SK-N-MC (cell line): ENCODE data around the gene CBY1.
"Not testable (repeated sequence)": the region's sequence is repeated elsewhere in the genome, so short reads cannot be mapped to it uniquely, and the experiment has no call there.

Experiments used
- DNase-seq: peaks from one replicate; pipeline ENCODE4 v3.0.0-alpha.2; 2011; ENCODE audit warnings: low read depth, low spot score
- H3K27ac ChIP-seq: fragments of 200-600 bp; sonication (generic); 2 replicates; pipeline ENCODE4 v1.5.1; 2016; ENCODE audit warnings: mixed run types
- H3K36me3 ChIP-seq: fragments of 200-600 bp; sonication (generic); 2 replicates; pipeline ENCODE4 v1.6.1; 2017; ENCODE audit warnings: antibody characterized with exemption, low read length, mixed read lengths; ENCODE audit not compliant: insufficient read depth
- H3K4me3 ChIP-seq: fragments of 200-600 bp; sonication (generic); 2 replicates; pipeline ENCODE4 v1.5.1; 2016
- H3K9ac ChIP-seq: fragments of 200-600 bp; sonication (generic); 2 replicates; pipeline ENCODE4 v1.8.0; 2017; ENCODE audit warnings: mixed run types, mixed read lengths; ENCODE audit not compliant: insufficient read length
- H3K9me3 ChIP-seq: fragments of 200-600 bp; sonication (generic); 2 replicates; pipeline ENCODE4 v1.6.1; 2017; ENCODE audit warnings: low read depth, mild to moderate bottlenecking, antibody characterized with exemption, low read length, moderate library complexity, mixed read lengths
- EZH2 ChIP-seq: fragments of 200-600 bp; sonication (generic); IDR thresholded peaks from one replicate; pipeline ENCODE4 v1.6.1; 2017; ENCODE audit warnings: antibody characterized with exemption
- FOXP2 ChIP-seq: optimal IDR thresholded peaks from 2 replicates; pipeline ENCODE3; 2011; ENCODE audit warnings: mild to moderate bottlenecking, moderate library complexity; ENCODE audit not compliant: insufficient read depth; ENCODE audit errors: extremely low read length, control extremely low read depth
- POLR2AphosphoS5 ChIP-seq: IDR thresholded peaks from 2 replicates; pipeline ENCODE4 v1.6.1; 2012; ENCODE audit warnings: mild to moderate bottlenecking, low read depth, low read length, borderline replicate concordance

CBY1 gene

DNA sequence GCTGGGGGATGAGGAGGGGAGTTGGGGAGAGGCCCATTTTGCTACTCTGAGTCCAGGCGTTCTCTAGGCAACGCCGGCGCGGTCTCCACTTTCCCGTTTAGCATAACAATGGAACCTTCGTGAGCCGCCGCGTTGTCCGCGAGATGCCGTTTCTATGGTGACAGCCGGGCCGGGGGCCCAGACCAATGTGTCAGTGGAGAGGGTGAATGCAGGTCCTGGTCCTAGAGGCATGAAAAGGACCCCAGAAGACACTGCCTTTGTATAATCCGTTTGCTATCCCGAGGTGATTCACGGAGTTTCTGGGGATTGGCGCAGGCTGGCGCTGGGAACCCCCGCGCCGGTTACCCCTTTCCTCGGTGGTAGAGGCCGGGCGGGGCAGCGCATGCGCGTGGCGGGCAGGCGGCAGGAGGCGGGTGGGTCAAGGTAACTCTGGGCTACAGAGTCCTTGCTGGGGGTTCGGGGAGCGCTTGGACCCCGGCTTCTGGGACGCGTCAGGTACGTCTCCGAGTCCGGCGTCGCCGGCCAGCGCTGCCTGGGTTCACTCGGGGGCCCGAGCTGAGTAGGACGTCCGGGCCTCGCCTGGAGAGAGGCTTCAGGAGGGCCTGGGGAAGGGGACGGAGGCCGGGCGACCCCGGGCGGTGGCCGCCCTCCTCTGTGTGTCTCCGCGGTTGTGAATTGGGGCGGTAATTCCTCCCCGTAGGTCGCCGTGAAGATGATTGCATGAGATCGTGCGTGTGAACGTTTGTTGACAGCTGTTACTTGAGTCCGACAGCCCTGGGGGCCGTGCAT, at the start of gene CBY1, which contains the start of gene FAM227A:
Gene CBY1 (plus strand): TSS at position 383 of the 789 bp plus-strand sequence. CDS start 11,417 bp downstream, outside the sequence.
Gene FAM227A (minus strand): TSS at position 137 of the 789 bp plus-strand sequence. CDS start 6,224 bp downstream, outside the sequence.
- Histone ChIP-seq H3K9me3 (no peaks in the 10 kb centered on the region), H3K36me3 (no peaks in the 10 kb centered on the region), H3K27ac (peak within 1 kb of the TSS; percentile 98), H3K4me3 (peak within 1 kb of the TSS; percentile 96), H3K9ac (peak within 1 kb of the TSS; percentile 99)
- TF ChIP-seq FOXP2 (no peak), POLR2AphosphoS5 (peak; percentile 86), EZH2 (no peak)
- DNase-seq: peak; percentile 24

DNA sequence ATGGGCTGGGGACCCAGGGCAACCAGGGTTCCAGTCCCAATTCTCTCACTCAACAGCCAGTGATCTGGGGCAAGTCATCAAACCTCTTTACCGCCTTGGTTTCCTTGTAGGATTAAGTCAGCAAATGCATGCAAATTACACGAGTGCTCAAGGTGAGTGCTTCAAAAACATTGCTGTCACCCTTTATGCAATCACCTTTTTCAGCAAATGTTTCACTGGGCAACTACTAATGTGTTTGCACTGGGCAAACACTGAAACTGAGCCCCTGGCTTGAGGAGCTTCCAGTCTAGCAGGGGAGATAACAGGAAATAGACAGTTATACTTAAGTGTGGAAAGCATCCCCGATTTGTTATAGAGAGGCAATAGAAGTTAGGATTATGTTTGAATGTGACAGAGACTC, 48.8 kb upstream of the CBY1 start:
- no peak for DNase-seq
- Histone ChIP-seq H3K36me3 (no peaks in the 10 kb centered on the region), H3K9ac (no peak overlapping the region), H3K9me3 (no peaks in the 10 kb centered on the region), H3K27ac (no peak overlapping the region), H3K4me3 (no peak overlapping the region)
- no peak for TF ChIP-seq EZH2
- TF ChIP-seq FOXP2: no peak
- no peak for TF ChIP-seq POLR2AphosphoS5

DNA sequence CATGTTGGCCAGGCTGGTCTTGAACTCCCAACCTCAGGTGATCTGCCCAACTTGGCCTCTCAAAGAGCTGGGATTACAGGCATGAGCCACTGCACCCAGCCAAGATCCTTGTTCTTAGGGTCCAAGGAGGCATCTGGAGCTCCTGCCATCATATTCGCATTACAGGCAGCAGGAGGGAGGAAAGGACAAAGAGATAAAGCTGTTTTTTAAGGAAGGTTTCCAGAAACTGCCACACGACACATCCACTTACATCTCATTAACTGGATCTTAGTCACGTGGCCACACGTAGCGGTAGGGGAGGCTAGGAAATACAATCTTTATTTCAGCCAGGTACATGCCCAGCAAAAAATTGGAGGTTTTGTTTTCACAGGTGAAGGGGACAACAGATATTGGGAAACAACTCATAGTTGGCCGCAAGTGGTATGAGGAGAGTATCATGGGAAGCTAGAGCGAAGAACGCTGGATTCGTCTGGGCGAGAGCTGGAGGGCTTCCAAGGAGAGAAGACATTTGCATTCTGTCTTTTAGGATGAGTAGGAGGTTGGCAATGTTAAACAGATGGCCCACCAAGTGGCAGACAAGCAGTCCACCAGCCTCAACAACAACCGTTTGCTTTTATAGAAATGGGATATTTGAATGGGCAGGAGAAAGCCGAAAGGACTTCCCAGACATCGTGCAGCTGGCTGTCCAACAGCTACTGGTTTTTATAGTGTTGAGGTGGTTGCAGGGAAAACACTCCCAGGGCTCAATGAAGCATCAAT, 47.3 kb upstream of the CBY1 start:
- H3K36me3 ChIP-seq: no peaks in the 10 kb centered on the region
- DNase-seq: no peak

DNA sequence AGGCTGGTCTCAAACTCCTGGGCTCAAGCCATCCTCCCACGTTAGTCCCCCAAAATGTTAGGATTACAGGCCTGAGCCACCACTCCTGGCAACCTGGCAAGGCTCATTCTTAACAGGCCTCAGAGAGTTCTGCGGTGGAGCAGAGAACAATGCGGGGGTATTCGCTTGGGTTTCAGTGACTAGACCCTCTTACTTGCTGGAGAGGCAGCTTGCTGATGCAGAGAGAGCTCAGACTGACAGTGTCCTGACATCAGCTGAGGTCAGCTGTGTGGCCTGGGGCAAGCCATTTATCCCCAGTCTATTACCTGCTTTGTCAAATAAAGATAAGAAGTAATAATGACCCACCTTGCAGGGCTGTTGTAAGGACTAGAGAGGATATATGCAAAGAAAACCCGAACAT, 46.2 kb upstream of the CBY1 start:
- no peak overlapping the region for H3K4me3 ChIP-seq
- H3K27ac ChIP-seq: no peak overlapping the region
- H3K36me3 ChIP-seq: no peaks in the 10 kb centered on the region
- H3K9ac ChIP-seq: no peak overlapping the region
- TF ChIP-seq FOXP2 (no peak), EZH2 (no peak), POLR2AphosphoS5 (no peak)
- DNase-seq: no peak
- H3K9me3 ChIP-seq: no peaks in the 10 kb centered on the region

More for the DNA sequence above, 47.3 kb upstream of the CBY1 start:
- TF ChIP-seq EZH2: no peak
- TF ChIP-seq FOXP2: no peak
- no peak for TF ChIP-seq POLR2AphosphoS5
- H3K27ac ChIP-seq: no peak overlapping the region
- H3K9ac ChIP-seq: no peak overlapping the region
- H3K4me3 ChIP-seq: no peak overlapping the region
- no peaks in the 10 kb centered on the region for H3K9me3 ChIP-seq

DNA sequence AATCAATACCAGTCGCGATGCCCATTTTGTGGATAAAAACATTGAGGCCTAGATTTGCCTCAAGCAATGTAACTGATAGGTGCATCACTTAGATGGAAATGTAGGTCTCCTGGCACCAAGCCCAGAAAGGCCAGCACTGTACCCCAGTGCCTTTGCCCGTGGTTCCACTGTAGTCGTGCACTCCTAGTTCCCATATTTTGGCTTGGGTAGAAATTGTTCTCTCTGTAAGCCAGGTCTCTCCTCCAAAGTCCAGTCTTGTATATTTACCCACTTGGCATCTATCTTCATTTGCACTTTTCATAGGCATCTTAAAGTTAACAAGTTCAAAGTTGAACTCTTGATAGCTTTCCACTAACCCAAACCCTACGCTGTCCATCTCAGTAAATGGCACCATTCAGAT, 44.9 kb upstream of the CBY1 start:
- no peak for DNase-seq
- H3K9me3 ChIP-seq: no peaks in the 10 kb centered on the region
- H3K36me3 ChIP-seq: no peaks in the 10 kb centered on the region
- TF ChIP-seq EZH2 (no peak), POLR2AphosphoS5 (no peak), FOXP2 (no peak)
- H3K27ac ChIP-seq: no peak overlapping the region
- H3K4me3 ChIP-seq: no peak overlapping the region
- H3K9ac ChIP-seq: no peak overlapping the region

DNA sequence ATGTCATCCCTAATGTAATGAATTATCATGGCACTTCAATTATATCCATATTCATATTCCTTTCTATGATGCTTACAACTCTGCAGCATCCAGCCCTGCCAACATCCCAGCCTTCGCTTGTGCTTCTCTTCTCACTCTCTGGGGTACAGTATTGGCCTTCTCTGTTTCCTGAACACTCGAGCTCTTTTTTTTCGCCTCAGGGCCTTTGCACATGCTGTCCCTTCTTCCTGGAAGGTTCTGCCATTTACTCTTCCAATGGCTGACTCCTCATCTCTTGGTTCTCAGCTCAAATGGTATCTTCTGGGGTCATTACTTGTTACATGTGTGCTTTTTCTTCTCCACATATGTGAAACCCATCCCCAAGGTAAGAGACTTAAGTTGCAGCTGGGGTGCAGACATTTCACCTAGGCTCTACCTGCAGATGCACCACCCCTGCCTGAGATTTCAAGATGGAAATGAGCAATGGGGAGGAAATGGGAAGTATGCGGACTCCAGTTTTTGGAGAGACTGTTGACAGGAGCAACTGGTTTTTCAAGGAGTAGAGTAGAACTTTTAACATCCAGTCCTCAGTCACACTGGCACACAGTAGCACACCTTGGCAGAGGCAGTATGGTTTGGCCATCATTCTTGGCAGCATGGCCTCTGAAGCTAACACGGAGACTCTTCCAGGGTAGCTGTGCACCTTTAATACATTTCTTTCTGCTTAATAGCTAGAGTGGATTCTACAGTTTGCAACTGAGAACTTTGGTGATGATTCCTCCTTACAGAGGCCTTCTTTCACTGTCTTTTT, 44.0 kb upstream of the CBY1 start:
- Histone ChIP-seq H3K27ac (no peak overlapping the region), H3K4me3 (no peak overlapping the region), H3K9me3 (no peaks in the 10 kb centered on the region), H3K36me3 (no peaks in the 10 kb centered on the region), H3K9ac (no peak overlapping the region)
- TF ChIP-seq POLR2AphosphoS5 (no peak), EZH2 (no peak), FOXP2 (no peak)
- DNase-seq: no peak

DNA sequence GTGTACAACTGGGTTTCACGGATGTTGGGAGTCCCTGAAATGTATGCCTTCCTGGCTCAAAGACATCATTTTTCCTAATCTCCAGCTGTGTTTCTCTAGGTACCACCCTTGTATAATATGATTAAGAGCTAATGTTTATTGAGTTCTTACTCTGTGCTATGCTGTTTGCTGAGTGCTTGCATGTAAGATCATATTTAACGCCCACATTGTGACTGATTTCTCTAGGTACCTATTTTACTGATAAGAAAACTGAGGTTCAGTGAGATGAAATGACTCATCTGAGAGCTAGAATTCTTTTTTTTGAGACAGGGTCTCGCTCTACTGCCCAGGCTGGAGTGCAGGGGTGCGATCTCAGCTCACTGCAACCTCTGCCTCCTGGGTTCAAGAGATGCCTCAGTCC, 42.9 kb upstream of the CBY1 start:
- no peak overlapping the region for H3K27ac ChIP-seq
- no peak overlapping the region for H3K4me3 ChIP-seq
- H3K36me3 ChIP-seq: peaks cover 3% of the 10 kb centered on the region; the same call in 1 of the 2 replicates
- DNase-seq: no peak
- no peak overlapping the region for H3K9ac ChIP-seq
- no peak for TF ChIP-seq FOXP2
- no peak for TF ChIP-seq EZH2
- TF ChIP-seq POLR2AphosphoS5: no peak
- H3K9me3 ChIP-seq: no peaks in the 10 kb centered on the region

DNA sequence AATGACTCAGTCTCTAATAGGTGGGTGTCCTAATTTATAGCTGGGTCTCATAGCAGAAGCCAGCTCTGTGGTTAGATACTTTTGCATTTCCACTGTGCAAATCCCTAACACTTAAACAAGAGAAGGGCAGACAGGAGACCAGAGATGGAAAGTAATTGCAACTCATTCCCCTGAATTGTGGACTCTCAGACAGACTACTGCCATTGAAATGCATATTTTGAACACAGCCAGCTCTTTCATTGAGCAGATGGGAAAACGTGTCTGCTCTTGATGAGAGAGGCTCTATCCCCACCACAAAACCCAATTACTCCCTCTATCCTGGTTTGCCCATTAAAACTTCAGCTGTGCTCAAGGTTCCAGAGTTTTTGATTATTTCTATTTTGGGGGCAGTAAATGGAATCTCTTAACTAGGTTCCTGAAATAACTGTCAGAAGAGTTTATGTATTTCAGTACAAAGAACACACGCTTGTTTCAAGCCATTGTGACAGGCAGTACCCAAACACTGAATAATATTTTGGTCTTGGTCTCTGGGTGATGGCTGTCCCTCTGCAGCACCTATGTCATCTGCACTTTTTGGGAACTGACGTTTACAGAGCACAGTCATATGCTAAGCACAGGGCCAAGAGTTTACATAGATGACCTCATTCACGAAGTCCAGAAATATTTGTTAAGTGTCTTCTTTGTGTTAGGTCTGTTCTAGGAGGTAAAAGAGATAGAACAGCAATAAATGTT, 41.9 kb upstream of the CBY1 start:
- Histone ChIP-seq H3K9ac (no peak overlapping the region), H3K9me3 (no peaks in the 10 kb centered on the region), H3K36me3 (peaks cover 9% of the 10 kb centered on the region; the same call in 1 of the 2 replicates), H3K4me3 (no peak overlapping the region), H3K27ac (no peak overlapping the region)
- no peak for TF ChIP-seq FOXP2
- TF ChIP-seq POLR2AphosphoS5: no peak
- no peak for TF ChIP-seq EZH2
- DNase-seq: no peak

DNA sequence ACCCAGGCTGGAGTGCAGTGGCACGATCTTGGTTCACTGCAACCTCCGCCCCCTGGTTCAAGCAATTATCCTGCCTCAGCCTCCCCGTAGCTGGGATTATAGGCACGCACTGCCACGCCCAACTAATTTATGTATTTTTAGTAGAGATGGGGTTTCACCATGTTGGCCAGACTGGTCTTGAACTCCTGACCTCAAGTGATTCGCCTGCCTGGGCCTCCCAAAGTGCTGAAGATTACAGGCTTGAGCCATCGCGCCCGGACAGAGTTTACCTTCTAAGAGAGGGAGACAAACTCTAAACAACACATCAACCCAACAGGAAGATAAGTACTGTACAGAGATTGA, 41.4 kb upstream of the CBY1 start:
- not testable (repeated sequence) for H3K4me3 ChIP-seq, H3K9ac ChIP-seq, DNase-seq, H3K9me3 ChIP-seq, H3K27ac ChIP-seq
- peaks cover 14% of the 10 kb centered on the region; the same call in 1 of the 2 replicates for H3K36me3 ChIP-seq
